ENCODE results near the gene UQCRFS1.

DNA sequence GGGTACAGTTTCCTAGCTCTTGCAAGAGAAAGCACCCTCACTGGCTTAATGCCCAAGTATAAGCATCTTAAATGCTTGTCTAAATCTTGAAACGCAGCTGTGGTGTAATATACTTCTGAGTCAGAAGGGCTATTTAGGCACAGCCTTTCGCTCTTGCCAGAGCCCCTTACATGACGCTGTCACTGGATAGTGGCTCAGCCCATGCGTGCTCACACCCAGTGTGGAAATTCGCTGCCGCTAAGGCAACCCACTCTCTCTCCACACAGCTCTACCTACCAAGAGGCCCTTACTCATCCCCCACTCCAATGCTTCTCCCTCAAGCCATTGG lies 24.0 kb downstream of the UQCRFS1 start:
- TF ChIP-seq POLR2A (IDR thresholded peaks at IDR 0.05) (no peak), CTCF (IDR thresholded peaks at IDR 0.05) (no peak), POLR2AphosphoS5 (IDR thresholded peaks at IDR 0.05; ENCODE audit: insufficient read depth in 1 of 2, low read depth in 1 of 2) (no peak)

Measured in vagina (tissue), 2 donors.